ENCODE results near the gene PAH.

PAH gene

DNA sequence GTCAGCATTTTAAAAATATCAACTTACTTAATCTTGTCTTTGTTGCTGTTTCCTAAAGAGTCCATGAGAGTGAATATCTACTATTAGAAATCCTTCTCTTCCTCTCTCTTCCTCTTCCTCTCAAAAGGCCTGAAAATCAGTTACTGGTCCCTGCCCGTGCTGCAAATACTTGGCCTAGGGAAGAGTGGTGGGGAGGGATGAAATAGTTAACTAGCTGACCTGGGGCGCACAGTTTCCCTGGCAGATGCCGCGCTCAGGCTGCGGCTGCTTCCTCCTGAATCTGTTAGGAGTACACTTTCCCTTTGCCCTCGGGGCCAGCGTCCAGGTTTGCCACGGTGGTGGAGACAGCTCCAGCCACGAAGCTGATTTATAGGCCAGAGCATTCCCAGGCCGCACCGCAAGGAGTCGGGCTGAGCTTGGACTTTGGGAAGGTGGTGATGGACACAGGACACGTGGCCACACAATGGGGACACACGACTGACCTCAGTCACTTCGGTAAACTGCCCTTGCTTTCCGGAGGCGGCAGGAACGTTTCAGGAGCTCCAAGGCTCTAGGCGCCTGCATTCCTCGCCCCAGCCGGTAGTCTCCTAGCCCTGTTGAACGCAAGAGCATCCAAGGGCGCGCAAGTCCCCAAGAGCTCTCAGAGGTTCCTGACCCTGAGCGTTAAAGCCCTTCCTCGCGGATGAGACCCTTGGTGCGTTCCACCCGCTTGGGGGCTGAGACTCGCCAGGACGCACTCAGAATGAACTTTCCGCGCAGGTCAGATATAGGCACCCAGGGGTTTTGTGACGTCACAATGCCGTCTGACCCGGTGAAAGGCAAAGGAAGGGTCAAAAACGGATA lies 33.3 kb upstream of the PAH start:
- no peak for DNase-seq

DNA sequence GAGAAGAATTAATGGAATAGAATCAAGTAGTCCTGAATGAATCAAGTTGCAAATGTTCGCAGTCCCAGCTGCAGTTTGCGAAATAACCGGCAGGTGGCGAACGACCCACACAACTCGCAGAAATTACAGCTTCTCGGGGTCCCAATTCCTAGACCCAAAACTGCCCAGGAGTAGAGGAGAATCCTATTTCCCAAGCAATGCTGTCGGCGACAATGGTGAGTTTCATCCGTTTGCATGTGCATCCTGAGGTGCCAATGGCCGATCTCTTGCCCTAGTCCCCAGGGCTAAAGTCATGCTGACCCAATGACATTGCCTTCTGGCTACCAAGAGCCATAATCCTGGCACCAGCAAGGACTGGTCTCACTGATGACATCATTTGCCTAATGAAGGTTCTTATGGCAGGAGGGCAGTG lies 31.9 kb upstream of the PAH start:
- DNase-seq = peak; percentile 51

DNA sequence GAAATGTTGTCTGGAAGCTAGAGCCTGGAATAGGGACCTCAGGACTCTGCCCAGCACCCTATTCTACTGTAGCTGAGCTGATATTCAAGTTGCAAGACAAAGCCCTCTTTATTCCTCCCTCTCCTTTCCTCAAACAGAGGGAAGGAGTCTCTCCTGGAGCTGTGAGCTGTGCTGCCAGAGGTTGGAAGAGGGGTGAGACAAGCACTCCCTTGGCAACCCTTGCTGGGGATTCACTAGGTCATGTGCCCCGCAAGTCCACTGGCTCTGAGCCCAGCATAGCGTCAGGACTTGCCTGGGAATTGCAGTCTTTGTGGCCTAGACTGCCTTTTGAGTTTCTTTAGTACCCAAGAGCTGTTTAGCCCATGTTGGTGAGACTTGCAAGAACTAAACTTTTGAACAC lies 29.0 kb upstream of the PAH start:
- DNase-seq = no peak

DNA sequence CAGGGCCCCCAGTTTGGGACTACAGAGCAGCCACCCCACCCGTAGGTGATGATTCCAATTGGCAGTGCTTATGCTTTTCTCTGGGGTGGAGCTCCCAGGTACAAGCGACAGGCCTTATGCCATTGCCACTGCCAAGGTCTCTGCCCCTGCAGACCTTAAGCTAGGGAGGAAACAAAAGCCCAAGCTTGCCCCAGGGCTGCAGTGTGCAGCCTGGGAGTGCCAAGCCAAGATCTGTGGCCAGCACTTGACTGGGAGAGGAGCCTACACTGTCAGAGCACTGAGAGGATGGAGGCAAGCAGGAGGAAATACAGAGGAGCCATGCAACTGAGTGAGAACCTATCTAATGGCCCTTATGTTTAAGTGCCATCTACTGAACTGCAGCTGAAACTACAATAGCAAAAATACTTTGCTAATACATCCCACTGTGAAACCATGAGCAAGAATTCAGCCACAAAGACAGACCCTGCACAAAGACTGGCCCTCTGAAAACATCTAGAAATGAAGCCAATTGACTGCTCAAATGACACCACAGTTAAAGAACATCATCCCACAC lies 22.7 kb upstream of the PAH start:
- no peak for DNase-seq

DNA sequence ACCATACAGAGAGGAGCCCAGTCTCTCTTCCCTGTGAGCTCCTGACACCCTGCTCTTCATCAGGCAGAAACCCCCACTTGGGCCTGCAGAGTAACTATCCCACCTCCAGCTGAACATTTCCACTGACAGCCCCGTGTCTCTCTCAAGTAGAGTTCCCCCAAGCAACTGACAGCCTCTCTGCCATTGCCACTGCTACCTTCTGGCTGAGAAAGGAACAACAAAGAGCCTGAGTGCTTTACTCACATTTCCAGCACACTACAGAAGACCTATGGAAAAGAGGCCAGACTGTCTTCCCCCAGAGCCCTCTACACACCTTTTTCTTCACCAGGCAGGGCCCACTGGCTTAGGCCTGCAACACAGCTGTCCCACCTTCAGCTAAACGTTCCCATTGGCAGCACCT lies 22.0 kb upstream of the PAH start:
- no peak for DNase-seq

GRCh38 chr12:102933168-102933567 lies 16.1 kb upstream of the PAH start:
- no peak for DNase-seq

GRCh38 chr12:102927220-102927619 lies 10.2 kb upstream of the PAH start:
- DNase-seq = no peak

GRCh38 chr12:102921240-102921639 lies 4.2 kb upstream of the PAH start:
- no peak for DNase-seq

DNA sequence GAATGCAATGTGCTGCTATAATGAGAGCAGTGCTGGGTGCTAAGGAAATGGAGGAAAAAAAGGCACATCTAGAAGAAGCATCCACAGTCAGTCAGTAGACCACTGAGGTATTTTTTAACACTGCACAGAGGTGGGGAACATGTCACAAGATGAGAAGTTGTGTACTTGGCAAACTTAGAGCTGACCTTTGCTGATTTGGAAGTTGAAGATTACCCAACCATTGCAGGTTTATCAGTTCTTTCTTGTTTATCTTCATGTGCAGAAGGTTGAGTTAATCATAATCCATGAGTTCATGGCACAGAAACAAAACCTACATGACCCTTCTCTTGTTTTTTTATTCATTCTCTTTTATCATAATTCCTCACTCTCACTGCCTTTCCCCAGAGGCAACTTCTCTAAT lies 3.2 kb upstream of the PAH start:
- no peak for DNase-seq

DNA sequence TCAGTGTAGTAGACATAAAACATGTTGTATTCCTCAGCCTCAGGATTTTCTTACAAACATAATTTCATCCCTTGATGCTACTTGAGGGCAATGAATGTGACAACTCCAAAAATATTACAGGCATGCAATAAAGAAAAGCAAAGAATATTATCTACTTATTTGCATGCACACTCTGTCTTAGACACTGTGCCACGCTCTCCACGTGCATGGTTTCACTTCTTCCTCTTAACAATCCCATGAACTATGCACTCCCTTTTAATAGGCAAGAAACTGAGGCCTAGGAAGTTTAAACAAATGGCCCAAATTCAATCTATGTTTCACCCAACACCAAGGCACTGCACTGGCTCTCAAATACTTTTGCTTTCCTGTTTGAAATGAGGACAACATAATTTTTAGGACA lies 1.8 kb upstream of the PAH start:
- DNase-seq = no peak

DNA sequence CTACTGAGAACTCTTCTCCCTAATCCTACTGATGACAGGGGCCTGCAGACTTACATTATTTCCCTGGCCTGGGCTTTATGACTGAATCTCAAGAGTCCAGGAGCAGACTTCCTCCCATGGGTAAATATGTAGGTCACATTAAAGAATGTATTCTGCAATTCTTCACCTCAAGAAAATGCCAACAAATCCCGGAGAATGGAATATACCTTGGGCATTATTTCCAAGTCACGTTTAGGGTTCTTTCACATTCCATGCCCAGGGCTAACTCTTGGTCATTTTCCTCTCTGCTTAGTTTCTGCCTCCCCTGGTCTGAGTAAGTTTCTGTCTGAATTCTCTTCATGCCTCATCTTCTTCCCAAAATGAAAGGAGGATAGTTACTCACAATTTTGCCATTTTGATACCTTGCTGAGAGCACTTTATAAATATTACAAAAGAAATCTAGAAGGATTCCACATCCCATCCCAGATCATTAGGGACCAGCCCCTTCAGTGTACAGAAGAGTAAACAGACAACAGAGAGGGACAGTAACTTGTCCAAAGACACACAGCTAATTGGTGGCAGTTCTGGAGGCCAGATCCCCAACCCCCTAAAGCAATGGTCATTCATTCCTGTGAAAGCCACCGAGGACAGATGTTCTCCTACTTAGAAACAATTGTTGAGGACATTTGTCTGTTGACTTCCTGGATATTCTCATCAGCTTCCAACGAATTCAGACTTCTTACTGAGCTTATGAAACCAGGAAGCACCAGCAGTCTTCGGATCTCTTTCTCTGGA lies 605 bp downstream of the PAH start:
- no peak for DNase-seq

GRCh38 chr12:102913453-102914226 lies 3.4 kb downstream of the PAH start:
- no peak for DNase-seq

DNA sequence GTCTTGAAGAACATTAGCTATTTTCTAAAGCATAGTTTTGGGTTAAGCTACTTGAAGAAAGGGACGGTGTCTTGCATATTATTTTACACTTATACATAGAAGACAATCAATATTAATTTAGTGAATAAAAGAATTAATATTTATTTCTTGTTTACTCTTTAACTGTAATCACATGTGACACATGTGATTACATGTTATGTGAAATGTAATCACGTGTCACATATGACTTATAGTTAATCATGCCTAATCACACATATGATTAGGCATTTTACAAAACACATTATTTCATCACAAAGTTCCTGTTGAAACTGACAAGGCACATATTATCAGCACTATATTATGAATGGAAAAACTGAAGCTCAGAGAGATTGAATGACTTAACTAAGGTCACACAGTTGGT lies 4.8 kb downstream of the PAH start:
- no peak for DNase-seq

- no peak for DNase-seq
These were observed 5.7 kb downstream of the PAH start for GRCh38 chr12:102911320-102911719.

- no peak for DNase-seq
These were observed 6.3 kb downstream of the PAH start for GRCh38 chr12:102910792-102911191.

- DNase-seq = no peak
These were observed 6.9 kb downstream of the PAH start for GRCh38 chr12:102910137-102910536.

- no peak for DNase-seq
These were observed 9.1 kb downstream of the PAH start for GRCh38 chr12:102907918-102908317.

GRCh38 chr12:102905229-102905628 lies 11.8 kb downstream of the PAH start:
- no peak for DNase-seq

- DNase-seq = no peak
These were observed 13.6 kb downstream of the PAH start for GRCh38 chr12:102903337-102904007.

GRCh38 chr12:102902093-102902492 lies 15.0 kb downstream of the PAH start:
- DNase-seq = no peak

GRCh38 chr12:102900389-102900788 lies 16.7 kb downstream of the PAH start:
- DNase-seq = no peak

DNA sequence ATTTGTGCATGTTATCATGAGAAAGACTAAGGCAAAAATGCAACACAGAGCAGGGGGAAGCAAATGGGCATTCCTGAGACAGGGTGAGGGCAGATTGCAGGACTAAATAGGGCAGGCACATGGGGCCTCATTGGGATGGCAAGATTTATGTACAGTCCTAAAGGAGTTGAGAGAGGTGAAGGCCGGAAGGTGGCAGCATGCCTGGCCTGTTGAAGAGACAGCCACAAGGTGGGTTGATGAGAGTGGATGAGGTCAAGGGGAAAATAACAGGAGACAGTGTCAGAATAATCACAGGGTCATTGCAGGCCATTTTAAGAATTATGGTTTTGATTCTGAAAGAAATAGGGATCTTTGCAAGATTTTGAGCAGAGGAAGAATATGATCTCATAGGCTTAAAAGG lies 21.0 kb downstream of the PAH start:
- DNase-seq = no peak

DNA sequence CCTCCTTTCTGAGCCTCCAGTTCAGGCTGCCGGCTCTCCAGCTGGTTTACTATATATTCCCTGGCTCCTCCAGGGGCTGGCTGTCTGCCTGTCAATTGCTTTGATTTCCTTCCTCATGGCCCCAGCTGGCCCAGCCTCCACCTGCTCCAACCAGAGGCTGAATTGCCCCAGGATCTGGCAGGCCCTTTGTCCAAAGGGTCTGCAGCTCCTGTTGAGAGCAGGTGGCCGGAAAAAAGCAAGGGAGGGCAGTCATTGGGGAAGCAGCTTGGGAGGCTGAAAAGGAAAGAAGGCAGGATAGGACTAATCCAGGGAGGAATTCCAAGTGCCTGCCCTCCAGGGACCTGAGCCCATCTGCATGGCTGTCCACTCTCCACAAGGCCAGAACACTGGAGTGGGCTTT lies 25.3 kb downstream of the PAH start:
- DNase-seq = no peak

Data from CD4-positive, alpha-beta T cell treated with Interleukin-12 subunit alpha and Interleukin-12 subunit beta, for 1 hour (primary cell).